AG08396 (cell line): ENCODE measurements around the gene KCNK6.
"Not testable (repeated sequence)": the region's sequence is repeated elsewhere in the genome, so short reads cannot be mapped to it uniquely, and the experiment has no call there.

ENCODE experiments used
- DNase-seq: peaks from one replicate; pipeline ENCODE4 v3.0.0; 2012; ENCODE audit warnings: low spot score, mixed read lengths

KCNK6 gene

DNA sequence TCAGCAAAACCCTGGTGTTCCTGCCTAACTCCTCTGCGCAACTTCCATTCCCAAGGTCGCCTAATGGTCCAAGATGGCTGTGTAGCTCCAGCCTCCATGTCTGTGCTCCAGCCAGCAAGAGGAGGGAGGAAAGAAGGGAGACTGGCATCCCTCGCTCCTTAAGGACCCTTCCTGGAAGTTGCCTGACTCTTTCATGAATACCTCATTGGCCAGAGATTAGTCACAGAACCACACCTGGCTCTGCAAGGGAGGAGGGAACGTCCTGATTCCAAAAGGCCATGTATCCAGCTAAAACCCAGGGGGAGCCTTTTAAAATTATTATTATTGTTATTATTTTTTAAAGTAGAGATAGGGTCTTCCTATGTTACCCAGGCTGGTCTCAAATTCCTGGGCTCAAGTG is 4.8 kb downstream of the KCNK6 start:
- DNase-seq, result no peak

DNA sequence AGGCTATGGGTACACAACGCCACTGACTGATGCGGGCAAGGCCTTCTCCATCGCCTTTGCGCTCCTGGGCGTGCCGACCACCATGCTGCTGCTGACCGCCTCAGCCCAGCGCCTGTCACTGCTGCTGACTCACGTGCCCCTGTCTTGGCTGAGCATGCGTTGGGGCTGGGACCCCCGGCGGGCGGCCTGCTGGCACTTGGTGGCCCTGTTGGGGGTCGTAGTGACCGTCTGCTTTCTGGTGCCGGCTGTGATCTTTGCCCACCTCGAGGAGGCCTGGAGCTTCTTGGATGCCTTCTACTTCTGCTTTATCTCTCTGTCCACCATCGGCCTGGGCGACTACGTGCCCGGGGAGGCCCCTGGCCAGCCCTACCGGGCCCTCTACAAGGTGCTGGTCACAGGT is 6.9 kb downstream of the KCNK6 start:
- no peak for DNase-seq

DNA sequence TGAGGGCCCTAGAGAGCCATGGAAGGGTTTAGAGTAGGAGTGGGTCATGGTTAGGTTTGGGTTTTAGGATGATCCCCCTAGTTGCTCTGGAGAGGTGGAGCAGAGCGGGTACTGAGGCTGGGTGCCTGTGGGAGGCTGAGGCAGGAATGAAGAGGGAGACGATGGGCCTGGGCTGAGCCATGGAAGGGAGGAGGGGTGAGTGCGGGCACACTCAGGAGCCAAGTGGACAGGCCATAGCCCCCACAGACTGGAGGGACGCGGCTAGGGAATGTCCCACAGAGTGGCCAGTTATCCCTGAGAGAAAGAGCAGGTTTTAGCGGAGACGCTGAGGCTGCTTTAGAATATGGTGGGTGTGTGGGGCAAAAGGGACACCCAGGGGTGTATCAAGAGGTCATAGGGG is 10.0 kb downstream of the KCNK6 start:
- DNase-seq, result no peak

DNA sequence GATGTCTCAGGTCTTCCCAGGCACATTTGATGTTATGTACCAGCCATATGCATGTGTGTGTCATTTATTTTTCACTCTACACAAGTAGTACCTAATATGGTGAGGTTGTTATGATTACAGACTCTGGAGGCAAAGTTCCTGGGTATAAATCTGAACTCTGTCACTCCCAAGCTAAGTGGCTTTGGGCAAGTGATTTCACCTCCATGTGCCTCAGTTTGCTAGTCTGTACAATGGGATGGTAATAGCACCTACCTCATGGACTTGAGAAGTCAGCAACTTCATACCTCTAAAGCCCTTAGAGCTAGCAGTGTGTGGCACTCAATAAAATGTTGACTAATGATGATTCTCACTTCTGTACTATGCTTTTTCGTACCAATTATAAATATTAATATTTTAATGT is 12.1 kb downstream of the KCNK6 start:
- no peak for DNase-seq

DNA sequence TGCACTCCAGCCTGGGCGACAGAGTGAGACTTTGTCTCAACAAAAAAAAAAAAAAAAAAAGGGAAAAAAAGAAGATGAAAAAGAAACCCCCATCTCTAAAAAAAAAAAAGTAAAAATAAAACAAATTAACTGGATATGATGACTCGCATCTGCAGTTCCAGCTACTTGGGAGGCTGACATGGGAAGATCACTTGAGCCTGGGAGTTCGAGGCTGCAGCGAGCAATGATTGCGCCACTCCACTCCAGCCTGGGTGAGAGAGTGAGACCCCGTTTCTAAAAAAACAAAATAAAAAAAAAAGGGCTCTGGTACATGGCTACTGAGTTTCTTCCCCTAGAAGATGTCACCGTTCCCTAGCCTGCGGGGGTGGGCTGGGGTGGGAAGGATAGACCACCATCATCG is 13.6 kb downstream of the KCNK6 start:
- DNase-seq, result no peak

DNA sequence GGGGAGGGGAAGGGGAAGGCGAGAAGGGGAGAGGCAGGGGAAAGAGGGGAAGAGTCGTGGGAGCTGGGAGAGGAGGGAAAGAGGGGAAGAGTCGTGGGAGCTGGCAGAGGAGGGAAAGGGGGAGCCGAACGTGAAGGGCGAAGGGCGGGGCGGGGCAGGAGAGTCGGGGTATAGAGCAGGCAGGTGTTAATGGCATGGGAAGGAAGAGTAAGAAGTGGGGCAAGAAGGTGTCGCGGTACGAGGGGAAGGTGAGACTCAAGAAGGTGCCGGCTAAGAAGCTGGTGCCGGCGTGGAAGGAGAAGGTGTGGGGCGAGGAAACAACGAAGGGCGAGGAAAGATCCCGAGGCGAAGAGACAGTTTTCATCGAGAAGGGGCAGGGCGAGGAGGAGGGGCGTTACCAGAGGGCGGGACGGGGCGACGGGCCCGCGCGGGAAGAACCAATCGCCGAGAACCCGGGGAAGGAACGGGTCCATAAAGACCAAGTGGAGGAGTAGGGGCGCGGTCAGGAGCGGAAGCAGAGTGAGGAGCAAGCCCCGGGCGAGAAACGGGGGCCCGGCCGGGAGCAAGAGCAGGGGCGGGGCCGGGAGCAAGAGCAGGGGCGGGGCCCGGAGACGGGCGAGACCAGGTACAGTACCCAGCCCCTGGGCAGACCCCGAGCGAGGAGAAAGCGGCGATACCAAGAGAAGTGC is 16.4 kb downstream of the KCNK6 start:
- peak; percentile 95 for DNase-seq

DNA sequence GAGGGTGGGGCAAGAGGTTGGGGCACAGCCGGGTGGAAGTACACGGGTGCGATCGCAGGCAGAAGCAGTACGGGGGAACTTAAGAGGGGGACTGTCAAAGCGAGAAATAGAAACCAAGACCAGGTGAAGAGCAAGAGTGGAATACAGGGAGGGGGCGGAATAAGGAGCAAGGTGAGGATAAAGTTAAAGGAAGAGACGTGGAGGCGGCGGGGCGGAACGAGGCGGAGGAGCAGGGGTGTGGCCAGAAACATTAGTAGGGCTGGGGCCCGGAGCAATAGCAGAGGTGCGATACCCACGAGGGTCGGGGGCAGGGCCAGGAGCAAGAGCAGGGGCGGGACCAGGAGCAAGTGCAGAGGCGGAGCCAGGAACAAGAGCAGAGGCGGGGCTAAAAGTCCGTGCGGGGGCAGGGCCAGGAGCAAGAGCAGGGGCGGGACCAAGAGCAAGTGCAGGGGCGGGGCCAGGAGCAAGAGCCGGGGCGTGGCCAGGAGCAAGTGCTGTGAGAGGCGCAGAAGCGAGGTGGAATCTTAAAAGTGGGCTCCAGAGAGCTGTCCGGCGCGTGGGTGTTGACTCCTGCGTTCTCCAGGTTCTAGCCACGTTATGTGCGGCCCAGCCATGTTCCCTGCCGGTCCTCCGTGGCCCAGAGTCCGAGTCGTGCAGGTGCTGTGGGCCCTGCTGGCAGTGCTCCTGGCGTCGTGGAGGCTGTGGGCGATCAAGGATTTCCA is 17.2 kb downstream of the KCNK6 start:
- DNase-seq, result peak; percentile 91

DNA sequence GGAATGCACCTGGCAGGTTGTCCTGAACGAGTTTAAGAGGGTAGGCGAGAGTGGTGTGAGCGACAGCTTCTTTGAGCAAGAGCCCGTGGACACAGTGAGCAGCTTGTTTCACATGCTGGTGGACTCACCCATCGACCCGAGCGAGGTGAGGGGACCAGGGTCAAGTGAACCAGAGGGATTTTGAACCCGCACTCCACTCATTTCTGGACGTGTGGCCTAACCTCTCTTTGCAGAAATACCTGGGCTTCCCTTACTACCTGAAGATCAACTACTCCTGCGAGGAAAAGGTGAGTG is 17.7 kb downstream of the KCNK6 start:
- no peak for DNase-seq

DNA sequence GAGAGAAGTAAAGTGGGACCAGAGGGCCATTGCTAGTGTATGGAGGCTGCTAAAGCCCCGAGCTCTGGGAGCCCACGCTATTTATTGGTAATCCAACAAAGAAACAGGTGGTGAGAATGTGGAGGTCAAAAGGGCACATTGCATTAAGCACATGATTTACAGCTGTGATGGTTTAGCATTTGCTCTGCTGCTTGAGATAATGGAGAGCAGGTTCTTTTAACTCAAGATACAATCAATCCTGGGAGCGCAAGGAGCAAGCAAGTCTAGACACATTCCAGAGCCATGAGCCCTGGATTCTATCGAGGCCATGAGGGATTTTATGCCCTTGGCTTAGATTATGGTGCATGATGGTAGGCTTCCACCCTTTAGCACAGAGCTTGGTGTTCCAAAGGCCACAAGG is 19.4 kb downstream of the KCNK6 start:
- not testable (repeated sequence) for DNase-seq

DNA sequence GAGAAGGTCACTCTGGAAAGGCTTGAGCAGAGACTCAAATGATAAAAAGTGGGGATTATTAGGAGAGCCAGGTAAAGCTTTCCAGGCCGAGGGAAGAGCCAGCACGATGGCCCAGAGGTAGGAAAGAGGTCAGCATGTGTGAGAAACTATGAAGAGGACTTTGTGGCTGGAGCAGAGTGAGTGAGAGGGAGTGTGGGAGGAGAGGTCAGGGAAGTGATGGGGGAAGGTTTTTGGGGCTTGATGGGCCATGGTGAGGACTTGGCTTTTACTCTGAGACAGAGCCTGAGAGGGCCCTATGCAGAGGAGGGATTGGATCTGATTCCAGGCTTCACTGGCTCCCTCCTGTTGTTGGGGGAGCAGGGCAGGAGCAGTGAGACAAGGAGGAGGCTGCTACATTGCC is 21.3 kb downstream of the KCNK6 start:
- no peak for DNase-seq

DNA sequence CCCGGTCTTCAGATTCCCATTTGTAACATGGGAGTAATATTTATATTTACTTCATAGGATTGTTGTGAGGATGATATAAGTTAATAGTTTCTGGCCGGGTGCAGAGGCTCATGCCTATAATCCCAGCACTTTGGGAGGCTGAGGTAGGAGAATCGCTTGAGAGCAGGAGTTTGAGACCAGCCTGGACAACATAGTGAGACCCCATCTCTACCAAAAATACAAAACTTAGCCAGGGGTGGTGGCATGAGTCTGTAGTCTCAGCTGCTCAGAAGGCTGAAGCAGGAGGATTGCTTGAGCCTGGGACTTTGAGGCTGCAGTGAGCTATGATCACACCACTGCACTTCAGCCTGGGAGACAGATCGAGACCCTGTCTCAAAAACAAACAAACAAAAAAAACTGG is 27.2 kb downstream of the KCNK6 start:
- no peak for DNase-seq

DNA sequence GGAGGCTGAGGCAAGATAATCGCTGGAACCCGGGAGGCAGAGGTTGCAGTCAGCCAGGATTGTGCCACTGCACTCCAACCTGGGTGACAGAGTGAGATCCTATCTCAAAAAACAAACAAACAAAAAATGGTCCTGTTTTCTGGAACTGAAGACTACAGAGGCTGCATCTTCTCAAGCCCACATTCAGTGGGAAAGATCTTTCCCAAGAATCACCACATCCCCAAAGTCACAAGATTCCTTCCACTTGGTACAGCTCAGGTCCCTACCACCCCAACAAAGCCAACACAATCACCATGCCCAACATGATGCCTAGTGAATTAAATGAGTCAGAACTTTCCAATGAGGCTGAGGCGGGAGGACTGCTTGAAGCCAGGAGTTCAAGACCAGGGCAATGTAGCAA is 31.2 kb downstream of the KCNK6 start:
- no peak for DNase-seq

DNA sequence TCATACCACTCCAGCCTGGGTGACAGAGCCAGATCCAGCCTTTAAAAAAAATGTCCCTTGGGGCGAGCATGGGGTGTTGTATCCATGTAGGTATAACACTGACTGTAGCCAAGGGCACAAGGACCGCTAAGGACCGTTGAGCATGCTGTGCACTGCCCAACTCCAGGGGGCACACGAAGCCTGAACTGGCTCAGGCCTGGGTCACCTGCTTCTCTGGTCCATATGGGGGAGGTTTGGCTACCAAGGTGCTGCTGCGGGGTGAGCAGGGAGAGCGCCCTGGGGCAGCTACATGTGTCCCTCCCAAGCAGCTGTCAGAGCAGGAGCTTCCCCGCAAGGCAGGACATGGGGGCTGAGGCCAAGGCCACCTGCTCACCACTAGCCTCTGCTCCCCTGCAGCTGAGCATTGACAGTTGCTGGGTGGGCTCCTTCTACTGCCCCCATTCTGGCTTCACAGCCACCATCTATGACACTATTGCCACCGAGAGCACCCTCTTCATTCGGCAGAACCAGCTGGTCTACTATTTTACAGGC is 32.3 kb downstream of the KCNK6 start:
- DNase-seq, result no peak

DNA sequence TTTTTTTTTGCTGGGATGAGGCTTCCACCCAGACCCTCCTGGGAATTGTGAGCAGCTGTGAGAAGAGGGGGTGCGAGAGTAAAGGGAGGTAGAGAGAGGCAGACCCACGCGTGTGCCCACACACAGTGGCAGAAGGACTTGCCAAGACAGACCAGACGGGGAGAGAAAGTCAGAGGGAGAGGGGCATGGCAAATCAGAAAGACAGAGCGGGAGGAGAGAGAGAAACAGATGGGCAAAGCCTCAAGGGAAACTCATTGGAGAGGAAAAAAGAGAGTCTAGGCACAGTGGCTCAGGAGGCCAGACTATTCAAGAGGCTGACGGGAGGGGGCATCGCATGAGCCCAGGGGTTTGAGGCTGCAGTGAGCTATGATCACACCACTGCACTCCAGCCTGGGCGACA is 33.0 kb downstream of the KCNK6 start:
- no peak for DNase-seq

DNA sequence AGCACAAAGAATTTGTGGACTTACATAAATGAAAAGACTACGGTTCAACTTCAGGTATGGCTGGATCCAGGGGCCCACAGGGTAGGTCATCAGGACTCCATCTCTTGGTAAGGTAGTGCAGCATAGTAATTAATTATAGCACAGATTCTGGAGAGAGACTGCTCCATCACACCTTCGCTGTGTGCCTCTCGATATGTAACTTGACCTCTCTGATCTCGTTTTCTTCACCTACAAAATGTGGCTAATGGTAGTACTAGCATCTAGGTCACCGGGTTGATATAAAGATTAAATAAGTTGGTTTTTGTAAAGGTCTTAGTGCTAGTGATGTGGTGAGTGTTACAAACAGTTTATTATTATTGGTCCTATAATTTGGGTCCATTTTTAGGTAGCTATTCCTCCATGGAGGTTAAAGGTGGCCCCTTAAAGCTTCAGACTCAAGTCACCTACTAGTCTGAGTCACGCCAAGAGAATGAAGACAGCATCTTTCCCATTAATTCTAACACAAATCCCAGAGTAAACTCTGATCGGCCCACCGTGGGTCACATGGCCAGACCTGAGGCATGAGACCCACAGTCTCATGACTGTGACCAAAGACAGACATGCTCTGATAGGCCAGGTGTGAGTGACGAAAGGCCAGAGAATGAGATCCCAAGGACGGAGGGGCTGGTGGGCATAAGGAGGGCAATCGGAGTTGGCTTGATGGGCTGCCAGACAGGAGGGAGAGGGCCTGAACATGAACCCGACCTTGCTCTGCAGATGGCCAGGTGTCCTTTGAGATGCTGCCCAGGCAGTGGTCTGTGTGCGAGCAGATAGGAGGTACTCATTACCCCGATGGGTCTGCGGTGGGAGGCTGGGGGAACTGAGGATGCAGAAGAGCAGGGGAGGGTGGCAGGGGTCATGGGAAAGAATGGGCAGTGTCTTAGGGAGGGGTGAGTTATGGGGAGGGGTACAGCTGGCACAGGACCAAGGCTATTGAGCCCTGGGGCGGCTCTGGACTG is 36.4 kb downstream of the KCNK6 start:
- DNase-seq, result no peak

DNA sequence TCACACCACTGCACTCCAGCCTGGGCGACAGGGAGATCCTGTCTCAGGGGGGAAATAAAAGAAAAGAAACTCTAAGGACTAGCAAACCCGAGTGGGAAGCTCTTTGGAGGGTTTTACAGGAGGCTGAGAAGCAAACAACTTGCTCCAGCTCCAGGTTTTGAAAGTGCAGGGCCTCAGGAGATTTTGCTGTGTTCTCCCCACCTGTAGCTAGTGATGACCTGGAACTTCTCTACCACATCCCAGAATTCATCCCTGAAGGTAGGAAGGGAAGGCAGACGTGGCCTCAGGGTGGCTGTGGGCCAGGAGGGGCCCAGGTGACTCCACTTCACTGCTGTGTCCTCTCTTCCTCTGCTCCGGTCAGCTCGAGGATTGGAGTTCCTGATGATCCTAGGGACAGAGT is 38.4 kb downstream of the KCNK6 start:
- no peak for DNase-seq

DNA sequence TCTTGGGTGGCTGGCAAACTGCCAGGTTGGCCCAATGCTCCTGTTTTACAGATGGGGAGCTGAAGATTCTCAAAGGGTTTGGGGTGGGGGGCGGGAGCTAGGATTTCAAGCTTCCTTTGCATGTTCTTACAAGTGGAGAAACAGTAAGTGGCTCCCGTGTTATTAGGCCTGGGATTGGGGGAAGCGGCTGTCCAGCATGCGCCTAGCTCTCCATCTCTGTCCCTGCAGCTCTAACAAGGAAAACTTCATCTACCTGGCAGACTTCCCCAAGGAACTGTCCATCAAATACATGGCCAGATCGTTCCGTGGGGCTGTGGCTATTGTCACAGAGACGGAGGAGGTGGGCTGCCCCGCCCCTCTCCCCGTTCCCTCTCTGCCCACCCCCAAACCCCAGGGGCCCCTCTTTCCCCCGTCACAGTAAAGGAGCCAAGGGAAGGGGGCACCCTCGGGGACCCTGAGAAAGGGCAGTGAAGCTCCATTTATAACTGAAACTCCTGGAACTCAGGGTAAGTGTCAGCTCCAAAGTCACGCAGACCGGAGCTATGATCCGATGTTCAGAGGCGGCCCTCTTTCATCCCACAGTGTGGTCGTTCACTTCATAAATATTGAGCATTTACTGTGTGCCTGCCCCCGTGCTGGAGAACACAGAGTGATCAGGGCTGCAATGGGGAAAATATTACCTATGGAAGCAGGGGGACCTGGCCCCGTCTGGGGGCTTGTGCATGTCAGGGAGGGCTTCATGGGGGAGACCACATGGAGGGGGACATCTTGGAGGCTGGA is 39.8 kb downstream of the KCNK6 start:
- DNase-seq, result no peak

DNA sequence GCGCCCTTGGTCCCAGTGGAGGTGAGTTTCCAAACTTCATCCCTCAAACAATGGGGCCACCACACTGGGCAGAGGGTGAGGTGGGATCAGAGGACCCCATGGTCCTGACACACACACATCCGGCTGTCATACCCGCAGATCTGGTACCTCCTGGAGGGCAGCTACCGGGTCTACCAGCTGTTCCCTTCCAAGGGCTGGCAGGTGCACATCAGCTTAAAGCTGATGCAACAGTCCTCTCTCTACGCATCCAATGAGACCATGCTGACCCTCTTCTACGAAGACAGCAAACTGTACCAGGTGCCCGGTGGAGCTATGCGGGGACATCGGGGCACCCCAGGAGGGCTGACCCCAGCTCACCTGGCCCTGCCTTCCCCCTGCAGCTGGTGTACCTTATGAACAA is 40.7 kb downstream of the KCNK6 start:
- DNase-seq, result no peak

DNA sequence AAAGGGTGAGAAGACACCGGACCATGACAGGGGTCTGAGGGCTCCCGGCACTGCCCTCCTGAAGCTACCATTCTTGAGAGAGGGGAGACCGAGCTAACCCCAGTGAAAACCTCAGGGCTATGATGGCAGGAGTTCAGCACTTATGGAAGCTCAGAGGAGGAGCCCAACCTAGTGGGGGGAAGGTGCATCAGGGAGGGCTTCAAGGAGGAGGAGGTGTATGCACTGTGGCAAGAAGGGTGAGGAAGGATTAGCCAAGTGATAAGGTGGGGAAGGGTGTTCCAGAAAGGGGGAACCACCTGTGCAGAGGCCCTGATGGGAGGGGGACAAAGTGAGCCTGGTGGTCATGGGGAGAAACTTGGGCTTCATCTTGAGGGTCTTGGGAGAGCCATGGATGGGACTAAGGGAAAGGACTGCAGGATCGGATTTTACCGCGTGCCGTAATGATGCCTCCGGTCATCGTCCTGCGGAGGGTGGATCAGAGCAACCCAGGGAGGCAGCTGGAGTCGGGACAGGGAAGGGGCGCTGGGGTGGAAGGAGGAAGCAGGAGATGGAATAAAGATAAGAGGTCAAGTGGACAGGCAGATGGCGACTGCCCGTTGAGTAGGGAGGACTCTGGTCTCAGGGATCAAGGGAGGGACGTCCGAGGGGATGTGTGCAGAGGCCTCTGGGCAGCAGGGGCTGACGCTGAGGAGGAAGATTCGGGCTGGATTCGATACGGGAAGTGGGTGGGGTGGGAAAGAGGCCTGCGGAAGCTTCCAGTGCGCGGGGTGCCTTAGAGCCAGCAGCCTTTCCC is 41.4 kb downstream of the KCNK6 start:
- no peak for DNase-seq

DNA sequence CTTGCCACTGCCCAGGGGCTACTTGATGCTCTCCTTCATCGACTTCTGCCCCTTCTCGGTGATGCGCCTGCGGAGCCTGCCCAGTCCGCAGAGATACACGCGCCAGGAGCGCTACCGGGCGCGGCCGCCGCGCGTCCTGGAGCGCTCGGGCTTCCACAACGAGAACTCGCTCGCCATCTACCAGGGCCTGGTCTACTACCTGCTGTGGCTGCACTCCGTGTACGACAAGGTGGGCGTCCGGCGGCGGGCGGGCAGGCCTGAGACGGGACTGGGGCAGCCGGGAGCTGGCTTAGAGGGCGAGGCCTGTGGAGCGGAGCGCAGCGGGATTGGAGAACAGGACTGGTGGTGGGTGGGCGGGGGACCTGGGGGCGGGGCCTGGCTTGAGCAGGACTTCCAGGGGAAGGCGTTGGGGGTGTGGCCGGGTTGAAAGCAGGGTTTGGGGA is 42.0 kb downstream of the KCNK6 start:
- DNase-seq, result peak; percentile 87
